ENCODE measurements around the gene FSD1. TPM values are rescaled to one million over a fixed set of nuclear protein-coding genes. Genes with fewer than 3 reads are reported as not detected.

The FSD1 gene
- total and polyA plus RNA-seq, 10 of the 15 experiments (the other 5 are each of a cell fraction or from before 2014, with no cell fraction given) = 0.15 to 5.1 (median 4.0) TPM; not detected in 1

GRCh38 chr19:4272894-4273293 is 31.5 kb upstream of the FSD1 start:
- 91% methylated on average over 7 of the region's 10 CpGs for WGBS (ENCODE audit: insufficient coverage, insufficient replicate concordance, low lambda C conversion rate, missing lambda C conversion rate)
- Histone ChIP-seq H4K20me1 (ENCODE audit: control insufficient read depth, insufficient read depth) (no peaks in the 10 kb centered on the region), H3K27me3 (replicated peaks in 1 of 2; ENCODE audit: control insufficient read depth in 2 of 2, insufficient read depth in 2 of 2, low read length in 1 of 2) (no peaks in the 10 kb centered on the region), H3K27ac (ENCODE audit: control insufficient read depth, insufficient read depth) (no peak overlapping the region), H3K9ac (ENCODE audit: control insufficient read depth, insufficient read depth, low read length) (no peak overlapping the region), H3K4me2 (ENCODE audit: control insufficient read depth, insufficient read depth) (no peak overlapping the region), H3K4me3 (no peak overlapping the region), H3K79me2 (ENCODE audit: control insufficient read depth, insufficient read depth, low read length) (no peaks in the 10 kb centered on the region), H3K4me1 (ENCODE audit: control insufficient read depth, insufficient read depth, low read length) (no peaks in the 10 kb centered on the region), H3K9me3 (replicated peaks; ENCODE audit: control insufficient read depth, insufficient read depth, low read length) (peaks cover 2% of the 10 kb centered on the region; the same call in 1 of the 3 replicates), H2AFZ (ENCODE audit: control insufficient read depth, low read depth, low read length) (no peak overlapping the region), H3K36me3 (ENCODE audit: control insufficient read depth in 2 of 2, insufficient read depth in 2 of 2, low read length in 1 of 2) (peaks cover 5 to 9% of the 10 kb centered on the region in 2 experiments)
- CTCF ChIA-PET = interaction anchor here (0.6 to 1.6 kb wide), 2 partner anchors 77 to 253 kb away, joined by 3 to 4 read pairs; no protein-coding TSS in a partner anchor
- ATAC-seq = no peak
- DNase-seq (ENCODE audit: low read depth, low spot score) = no peak
- POLR2A ChIA-PET = no interaction called here
- RAD21 ChIA-PET (ENCODE audit: unreplicated experiment) = no interaction called here
- in situ Hi-C loops (cut with MboI) = no loop called here
- SMC1A ChIA-PET (ENCODE audit: uncharacterized antibody, unreplicated experiment) = no interaction called here
- no TSS peak for BruUV-seq (replicated peaks)
- no peak for FAIRE-seq
- TF ChIP-seq CHD2 (IDR thresholded peaks at IDR 0.05; ENCODE audit: borderline replicate concordance, low read depth, low read length) (no peak), CUX1 (IDR thresholded peaks at IDR 0.05; ENCODE audit: insufficient replicate concordance, low read depth, low read length) (no peak), ZSCAN29 (IDR thresholded peaks at IDR 0.05) (no peak), POLR2A (IDR thresholded peaks at IDR 0.05; ENCODE audit: low read depth, low read length) (0 out of 2 replicates have a peak, but pooled peaks have one; percentile 9), ZNF207 (IDR thresholded peaks at IDR 0.05; ENCODE audit: borderline replicate concordance) (no peak), YBX1 (IDR thresholded peaks at IDR 0.05) (no peak), PRDM15 (CRISPR knock-in tag; IDR thresholded peaks at IDR 0.05) (no peak), KAT2A (conservative IDR thresholded peaks at IDR 0.05; ENCODE audit: control insufficient read depth, low read depth, low read length) (no peak), PBX3 (IDR thresholded peaks at IDR 0.05; ENCODE audit: insufficient replicate concordance, low read depth, low read length) (no peak)
- intact Hi-C loops (cut with micrococcal nuclease; ENCODE audit: unreplicated experiment) = no loop called here
